Endothelial cell of umbilical vein (primary cell): Measurements from ENCODE around the gene MAF. TPM values are rescaled to one million over a fixed set of nuclear protein-coding genes. Genes with fewer than 3 reads are reported as not detected.

ENCODE experiments used
- BruUV-seq: library from RNA; stranded (reverse); fragments of 400-500 nt; replicated peaks from 2 replicates; lab custom pipeline; 2021; lab: Mats Ljungman, UMichigan
- CTCF ChIA-PET: fragments of 300-600, 350-600 bp; sonication (Branson Sonifier 250); formaldehyde crosslinking; loops from one replicate; lab custom pipeline; 2021; ENCODE audit warnings: antibody characterized with exemption, inconsistent platforms; lab: Charles Lee
- POLR2A ChIA-PET: fragments of 300-600, 350-600 bp; sonication (Branson Sonifier 250); formaldehyde crosslinking; loops from one replicate; lab custom pipeline; 2021; ENCODE audit warnings: antibody characterized with exemption, inconsistent platforms; lab: Charles Lee
- DNase-seq: peaks from one replicate; pipeline ENCODE4 v3.0.0-alpha.2; 2011; ENCODE audit warnings: low read depth, low spot score
- FAIRE-seq: peaks from 2 replicates; lab custom pipeline; 2011; peaks lifted over from hg19 to GRCh38; lab: Jason Lieb, UNC
- H2AFZ ChIP-seq: 2 replicates; pipeline ENCODE4 v1.6.0; 2012; ENCODE audit warnings: low read depth, low read length, control low read depth, inconsistent platforms
- H3K27ac ChIP-seq: 2 replicates; pipeline ENCODE4 v1.5.1; 2011; ENCODE audit warnings: low read depth, mild to moderate bottlenecking, control low read depth, low read length, moderate library complexity; ENCODE audit not compliant: insufficient read depth
- H3K27me3 ChIP-seq, 2 experiments: 2 replicates each; pipeline versions ENCODE4 v1.6.0 to v1.6.1; 2011; ENCODE audit warnings: low read length in 2 of 2, mixed read lengths in 1 of 2; ENCODE audit not compliant: control insufficient read depth in 2 of 2, insufficient read depth in 2 of 2
- H3K36me3 ChIP-seq, 2 experiments: 2 replicates in 1 of 2; 3 replicates in 1 of 2; pipeline ENCODE4 v1.5.1; 2011; ENCODE audit warnings: low read length in 2 of 2, mild to moderate bottlenecking in 1 of 2, moderate library complexity in 1 of 2; ENCODE audit not compliant: control insufficient read depth in 2 of 2, insufficient read depth in 2 of 2; ENCODE audit errors: extremely low read depth in 1 of 2
- H3K4me1 ChIP-seq: 3 replicates; pipeline ENCODE4 v1.5.1; 2011; ENCODE audit warnings: mild to moderate bottlenecking, low read length; ENCODE audit not compliant: control insufficient read depth, insufficient read depth; ENCODE audit errors: extremely low read depth
- H3K4me2 ChIP-seq: 2 replicates; pipeline ENCODE4 v1.6.1; 2011; ENCODE audit warnings: low read length, control low read depth, mixed read lengths; ENCODE audit not compliant: insufficient read depth
- H3K4me3 ChIP-seq, 3 experiments: fragments of 200-600 bp in 1 of 3; sonication (generic), shearing (Covaris generic) in 1 of 3; replicated peaks in 1 of 3; 2 replicates each; pipeline ENCODE4 v1.5.1; 2011 to 2016; ENCODE audit warnings: control low read depth in 3 of 3, low read length in 3 of 3, mild to moderate bottlenecking in 2 of 3, inconsistent platforms in 1 of 3, low read depth in 1 of 3, moderate library complexity in 1 of 3; ENCODE audit not compliant: insufficient read depth in 1 of 3
- H3K79me2 ChIP-seq: 2 replicates; pipeline ENCODE4 v1.6.0; 2012; ENCODE audit warnings: low read length, inconsistent platforms; ENCODE audit not compliant: control insufficient read depth, insufficient read depth
- H3K9ac ChIP-seq: replicated peaks from 2 replicates; pipeline ENCODE3; 2011; ENCODE audit warnings: low read length, control low read depth; ENCODE audit not compliant: insufficient read depth; ENCODE audit errors: extremely low read depth
- H3K9me1 ChIP-seq: replicated peaks from 3 replicates; pipeline ENCODE4 v1.6.0; 2011; ENCODE audit warnings: mild to moderate bottlenecking, low read length; ENCODE audit not compliant: control insufficient read depth, insufficient read depth; ENCODE audit errors: extremely low read depth
- H3K9me3 ChIP-seq: replicated peaks from 2 replicates; pipeline ENCODE4 v1.5.1; 2012; ENCODE audit warnings: low read length, inconsistent platforms; ENCODE audit not compliant: control insufficient read depth, insufficient read depth
- H4K20me1 ChIP-seq: replicated peaks from 2 replicates; pipeline ENCODE3; 2011; ENCODE audit warnings: mild to moderate bottlenecking, low read length; ENCODE audit not compliant: control insufficient read depth, insufficient read depth; ENCODE audit errors: extremely low read depth
- EZH2 ChIP-seq: IDR thresholded peaks from 2 replicates; pipeline ENCODE4 v1.6.1; 2012; ENCODE audit warnings: borderline replicate concordance, low read depth, mild to moderate bottlenecking, moderate library complexity, low read length, inconsistent platforms; ENCODE audit not compliant: severe bottlenecking
- GATA2 ChIP-seq: IDR thresholded peaks from 2 replicates; pipeline ENCODE4 v1.7.0; 2011; ENCODE audit warnings: low read depth, mild to moderate bottlenecking, moderate library complexity, mixed read lengths, low read length; ENCODE audit not compliant: insufficient read length, insufficient read depth
- JUN ChIP-seq: IDR thresholded peaks from 2 replicates; pipeline ENCODE4 v1.6.1; 2011; ENCODE audit warnings: borderline replicate concordance, low read depth; ENCODE audit not compliant: insufficient read length, insufficient read depth
- POLR2A ChIP-seq: IDR thresholded peaks from 2 replicates; pipeline ENCODE4 v1.6.1; 2012; ENCODE audit warnings: low read depth, mild to moderate bottlenecking, control low read depth, low read length
- dilution Hi-C: fragments of 300-500 bp; cut with MboI; formaldehyde crosslinking; loops from one replicate; pipeline ENCODE4 v1.15.0; 2019; ENCODE audit warnings: low sequenced_read_pairs; ENCODE audit not compliant: extremely low pct_ligation_motif_present
- intact Hi-C: fragments of 100-400 bp; cut with micrococcal nuclease; formaldehyde crosslinking; loops from one replicate; pipeline ENCODE4 v1.10.0; 2022
- polyA plus RNA-seq, 4 experiments: library from polyadenylated mRNA; depleted of rRNA in 3 of 4; stranded (reverse) in 3 of 4; unstranded in 1 of 4; fragments of >200 nt; gene quantifications; 2 replicates each; pipeline versions ENCODE4 v1.2.1 to v1.2.3, GENCODE V29; 2011 to 2012; ENCODE audit warnings: missing spikeins in 1 of 4
- total RNA-seq: library from RNA; stranded (reverse); gene quantifications from 2 replicates; pipeline ENCODE4 v1.2.3, GENCODE V29; 2021

MAF gene
- total and polyA plus RNA-seq, 2 donors (not counting 3 experiments of a cell fraction or from before 2014, with no cell fraction given): 0.04 to 0.33 TPM

DNA sequence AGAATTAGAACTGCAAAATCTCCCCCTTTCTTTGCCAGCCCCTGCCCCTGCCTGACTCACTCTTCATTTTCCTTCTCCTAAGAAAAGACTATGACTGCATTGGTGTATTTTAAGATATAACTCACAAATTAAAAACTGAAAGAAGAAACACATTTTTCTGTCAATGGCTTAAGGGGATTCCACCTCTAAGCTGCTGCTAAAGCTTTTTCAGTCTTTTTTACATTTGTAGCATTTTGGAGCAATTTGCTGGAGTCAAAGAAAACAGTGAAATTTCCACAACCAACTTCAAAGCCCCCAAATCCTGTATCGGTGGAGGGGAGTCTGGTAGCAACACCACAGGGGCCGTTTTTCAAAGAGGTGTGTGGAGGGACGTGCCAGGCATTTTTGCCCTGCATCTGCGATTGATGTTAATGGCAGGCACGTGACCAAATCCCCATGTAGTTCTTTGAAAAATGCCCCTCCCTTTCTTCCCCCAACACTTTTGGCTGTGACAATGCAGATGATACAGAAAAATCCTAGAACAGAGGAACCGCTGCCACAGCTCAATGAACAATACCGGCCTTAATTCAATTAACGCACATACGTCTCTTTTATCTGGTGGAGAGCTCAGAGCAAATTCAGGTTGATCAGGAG is 28.5 kb downstream of the MAF start:
- no peak for FAIRE-seq
- intact Hi-C loops: no loop called here
- POLR2A ChIA-PET: no interaction called here

DNA sequence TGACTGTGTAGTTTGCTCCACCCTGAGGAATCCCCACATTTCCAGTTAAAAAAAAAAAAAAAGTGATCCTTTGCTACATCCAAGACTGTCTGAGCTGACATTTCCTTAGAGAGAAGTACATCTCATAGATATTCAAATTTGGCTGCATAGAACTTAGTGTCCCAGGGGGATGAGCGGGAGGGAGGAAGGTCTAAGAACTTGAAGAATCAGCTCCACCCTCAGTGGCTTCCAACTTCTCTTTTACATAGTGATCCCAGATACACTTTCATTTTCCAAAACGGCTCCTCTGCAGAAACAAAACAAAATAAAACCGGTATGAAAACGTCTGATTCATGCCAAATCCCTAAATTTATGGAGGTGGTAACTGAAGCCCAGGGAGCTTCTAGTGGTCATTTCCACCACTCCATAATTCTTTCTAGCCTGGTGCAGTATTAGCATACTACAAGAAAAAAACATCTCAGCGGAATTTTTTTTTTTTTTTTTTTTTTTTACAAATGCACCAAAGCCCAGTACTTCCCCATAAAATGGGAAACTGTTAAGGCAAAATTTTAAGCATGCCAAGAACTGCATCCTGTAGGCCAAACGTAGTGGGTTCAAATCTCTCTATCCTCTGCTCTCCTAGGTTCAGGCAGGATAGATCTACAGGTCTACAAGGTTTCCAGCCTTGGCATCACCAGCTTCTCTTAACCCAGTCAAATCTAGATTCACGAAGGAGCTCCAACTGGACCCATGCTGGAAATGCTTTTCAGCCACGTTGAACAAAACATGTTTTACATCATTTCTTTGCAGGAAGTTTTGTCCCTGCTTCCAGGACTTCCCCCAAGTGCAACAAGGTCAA is 29.3 kb downstream of the MAF start:
- Histone ChIP-seq H3K27ac (no peak overlapping the region), H3K4me2 (no peak overlapping the region), H3K36me3 (no peaks in the 10 kb centered on the region), H3K27me3 (no peaks in the 10 kb centered on the region), H2AFZ (no peak overlapping the region), H4K20me1 (no peaks in the 10 kb centered on the region), H3K9me3 (peaks cover 2% of the 10 kb centered on the region), H3K79me2 (no peaks in the 10 kb centered on the region), H3K9ac (no peak overlapping the region), H3K4me3 (no peak overlapping the region), H3K9me1 (no peaks in the 10 kb centered on the region), H3K4me1 (no peaks in the 10 kb centered on the region)
- intact Hi-C loops (no loop called here), dilution Hi-C loops (no loop called here)
- BruUV-seq: no TSS peak
- POLR2A ChIA-PET: no interaction called here
- DNase-seq (no peak), FAIRE-seq (no peak)
- CTCF ChIA-PET: no interaction called here
- TF ChIP-seq POLR2A: no peak
- TF ChIP-seq GATA2: no peak

More for the DNA sequence above, 28.5 kb downstream of the MAF start:
- Histone ChIP-seq H3K9me3 (peaks cover 2% of the 10 kb centered on the region), H3K9ac (no peak overlapping the region), H3K9me1 (no peaks in the 10 kb centered on the region), H4K20me1 (no peaks in the 10 kb centered on the region), H3K36me3 (no peaks in the 10 kb centered on the region), H3K27ac (no peak overlapping the region), H3K4me3 (no peak overlapping the region), H3K4me2 (no peak overlapping the region), H3K4me1 (no peaks in the 10 kb centered on the region), H2AFZ (no peak overlapping the region), H3K79me2 (no peaks in the 10 kb centered on the region), H3K27me3 (no peaks in the 10 kb centered on the region)
- dilution Hi-C loops: no loop called here
- TF ChIP-seq JUN (no peak), EZH2 (no peak)
- DNase-seq: no peak
- CTCF ChIA-PET: no interaction called here
- no TSS peak for BruUV-seq
